GM12865 (cell line): ENCODE data around the gene ZNF669.

Experiments
- DNase-seq: peaks from one replicate; pipeline ENCODE4 v3.0.0; 2010; ENCODE audit warnings: low read depth
- H3K4me3 ChIP-seq: 2 replicates; pipeline ENCODE4 v1.5.1; 2011; ENCODE audit warnings: mild to moderate bottlenecking, low read depth, low read length, control low read depth
- TF ChIP-seq, protein P1 (sequence below): IDR thresholded peaks from 2 replicates; pipeline ENCODE4 v1.5.1; 2011; ENCODE audit warnings: low read length, control low read depth, low read depth, inconsistent platforms; ENCODE audit not compliant: insufficient read depth; ENCODE audit errors: missing control alignments

Gene ZNF669

DNA sequence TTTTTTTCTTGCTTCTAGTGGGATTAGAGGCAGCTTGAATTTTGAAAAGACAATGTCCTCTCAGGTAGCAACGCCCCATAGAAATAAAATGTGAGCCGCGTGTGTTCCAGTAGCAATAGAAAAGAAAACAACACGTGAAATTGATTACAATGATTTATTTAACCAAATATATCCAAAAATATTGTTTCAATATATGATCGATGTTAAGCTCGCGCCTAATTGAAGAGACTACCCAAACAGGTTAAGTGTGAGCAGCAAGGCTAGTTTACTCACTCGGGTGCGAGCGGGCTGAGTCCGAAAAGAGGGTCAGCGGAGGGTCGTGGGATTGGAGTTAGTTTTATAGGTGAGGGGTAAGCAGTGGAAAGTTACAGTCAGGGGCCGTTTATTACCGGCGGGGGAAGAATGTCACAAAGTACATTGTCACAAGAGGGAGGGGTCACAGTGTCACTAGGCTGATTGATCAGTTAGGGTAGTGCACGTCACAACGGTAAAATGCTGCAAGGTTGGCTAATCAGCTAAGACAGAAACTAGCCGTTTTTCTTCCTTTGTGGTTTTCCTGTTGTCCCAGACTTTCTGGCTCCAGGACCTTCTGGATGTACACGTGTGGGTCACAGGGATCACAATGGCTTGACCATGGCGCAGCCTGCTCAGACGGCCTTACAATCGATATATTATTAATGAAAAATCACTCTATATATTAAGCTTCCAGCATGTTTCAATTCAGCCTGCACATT is 24.8 kb downstream of the ZNF669 start:
- DNase-seq, result no peak
- TF ChIP-seq, protein P1, sequence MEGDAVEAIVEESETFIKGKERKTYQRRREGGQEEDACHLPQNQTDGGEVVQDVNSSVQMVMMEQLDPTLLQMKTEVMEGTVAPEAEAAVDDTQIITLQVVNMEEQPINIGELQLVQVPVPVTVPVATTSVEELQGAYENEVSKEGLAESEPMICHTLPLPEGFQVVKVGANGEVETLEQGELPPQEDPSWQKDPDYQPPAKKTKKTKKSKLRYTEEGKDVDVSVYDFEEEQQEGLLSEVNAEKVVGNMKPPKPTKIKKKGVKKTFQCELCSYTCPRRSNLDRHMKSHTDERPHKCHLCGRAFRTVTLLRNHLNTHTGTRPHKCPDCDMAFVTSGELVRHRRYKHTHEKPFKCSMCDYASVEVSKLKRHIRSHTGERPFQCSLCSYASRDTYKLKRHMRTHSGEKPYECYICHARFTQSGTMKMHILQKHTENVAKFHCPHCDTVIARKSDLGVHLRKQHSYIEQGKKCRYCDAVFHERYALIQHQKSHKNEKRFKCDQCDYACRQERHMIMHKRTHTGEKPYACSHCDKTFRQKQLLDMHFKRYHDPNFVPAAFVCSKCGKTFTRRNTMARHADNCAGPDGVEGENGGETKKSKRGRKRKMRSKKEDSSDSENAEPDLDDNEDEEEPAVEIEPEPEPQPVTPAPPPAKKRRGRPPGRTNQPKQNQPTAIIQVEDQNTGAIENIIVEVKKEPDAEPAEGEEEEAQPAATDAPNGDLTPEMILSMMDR, result no peak
- peak overlapping the region; percentile 69 for H3K4me3 ChIP-seq

DNA sequence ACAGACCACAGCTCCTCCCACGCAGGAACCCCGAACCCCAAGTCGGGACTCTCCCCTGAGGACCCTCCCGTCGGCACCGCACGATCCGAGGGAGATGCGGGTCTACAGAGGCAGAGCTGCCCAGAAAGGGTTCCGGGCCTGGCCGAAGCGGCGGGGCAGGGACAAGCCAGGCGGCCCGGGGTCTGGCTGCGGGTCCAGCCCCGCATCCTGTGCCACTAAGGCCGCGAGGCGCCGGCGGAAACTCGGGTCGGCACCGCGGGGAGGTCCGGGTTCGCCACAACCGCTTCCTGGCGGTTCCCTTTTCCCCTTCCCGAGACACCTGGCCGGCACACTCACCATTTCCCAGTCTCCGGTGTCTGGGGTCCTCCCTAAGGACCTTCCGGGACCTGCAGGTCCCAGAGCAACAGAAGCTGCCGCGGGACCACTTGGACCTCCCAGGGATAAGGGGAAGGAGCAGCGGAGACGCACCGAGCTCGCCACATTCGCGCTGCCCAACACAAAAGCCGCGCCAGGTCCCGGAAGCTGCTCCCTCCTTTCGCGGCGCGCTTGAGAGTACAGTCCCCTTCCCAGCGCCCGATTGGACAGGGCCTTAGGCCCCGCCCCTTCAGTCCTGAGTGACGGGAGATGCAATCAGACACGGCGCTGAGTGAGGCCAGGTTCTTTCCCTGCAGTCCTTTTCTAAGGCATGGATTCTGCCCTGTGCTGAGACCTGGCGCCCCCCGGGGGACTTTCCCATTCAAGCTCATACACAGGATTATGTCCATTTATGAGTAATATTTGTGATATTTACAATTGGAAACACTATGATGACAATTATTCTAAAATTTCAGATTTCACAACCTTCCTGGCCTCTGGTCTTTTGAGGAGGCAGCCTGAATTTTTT is 25.7 kb downstream of the ZNF669 start, which contains the start of gene ZNF670:
Gene ZNF670, minus strand, starts transcription at position 554 of the 883 bp plus-strand sequence. Its CDS starts 215 bp downstream, at position 339.
- peak; percentile 95 for DNase-seq
- TF ChIP-seq, protein P1, result no peak
- peak within 1 kb of the TSS; percentile 69 for H3K4me3 ChIP-seq

DNA sequence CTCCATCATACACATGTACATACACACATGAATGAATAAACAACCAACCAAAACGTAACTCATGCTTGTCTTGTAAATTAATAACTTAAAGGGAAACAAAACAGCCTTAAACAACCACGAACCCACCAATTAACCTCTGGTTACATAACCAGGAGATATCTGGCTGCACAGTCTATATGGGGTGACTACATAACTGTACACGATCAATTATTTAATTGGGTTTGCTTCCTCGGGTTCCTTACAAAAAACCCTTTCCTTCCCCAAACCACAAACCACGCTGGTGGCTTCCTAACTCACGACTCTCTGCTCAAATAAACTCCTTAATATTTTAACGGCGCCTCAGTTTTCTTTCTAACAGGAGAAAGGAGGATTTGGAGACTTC is 26.3 kb downstream of the ZNF669 start:
- TF ChIP-seq, protein P1, result no peak
- H3K4me3 ChIP-seq, result peak overlapping the region; percentile 69
- DNase-seq, result peak; percentile 6

DNA sequence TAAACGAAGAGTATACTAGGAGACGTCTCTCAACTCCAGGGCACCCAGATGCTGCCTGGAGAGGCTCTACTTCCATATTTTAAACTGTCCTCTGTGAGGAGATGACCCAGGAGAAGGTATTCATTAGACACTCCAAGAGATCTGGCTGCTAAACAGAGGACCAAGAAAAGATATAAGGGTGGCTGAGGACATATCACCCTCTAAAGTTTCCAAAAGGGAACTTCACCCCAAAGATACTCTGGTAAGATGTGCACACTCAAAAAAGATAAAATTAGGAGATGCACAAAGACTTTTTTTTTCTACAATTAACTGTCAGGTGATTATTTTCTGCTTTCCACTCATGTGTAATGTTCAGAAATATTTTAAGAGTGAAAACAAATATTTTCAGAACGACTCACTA is 26.9 kb downstream of the ZNF669 start:
- TF ChIP-seq, protein P1, result no peak
- H3K4me3 ChIP-seq, result no peak overlapping the region
- no peak for DNase-seq

DNA sequence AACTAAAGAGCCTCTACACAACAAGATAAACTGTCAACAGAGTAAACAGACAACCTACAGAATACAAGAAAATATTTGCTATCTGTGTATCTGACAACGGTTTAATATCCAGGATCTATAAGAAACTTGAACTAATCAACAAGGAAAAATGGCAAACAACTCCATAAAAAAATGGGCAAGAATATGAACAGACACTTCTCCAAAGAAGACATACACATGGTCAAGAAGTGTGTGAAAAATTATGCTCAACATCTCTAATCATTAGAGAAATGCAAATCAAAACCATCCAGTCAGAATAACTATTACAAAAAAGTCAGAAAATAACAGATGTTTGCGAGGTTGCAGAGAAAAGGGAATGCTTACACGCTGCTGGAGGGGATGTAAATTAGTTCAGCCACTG is 33.5 kb downstream of the ZNF669 start:
- DNase-seq, result no peak

DNA sequence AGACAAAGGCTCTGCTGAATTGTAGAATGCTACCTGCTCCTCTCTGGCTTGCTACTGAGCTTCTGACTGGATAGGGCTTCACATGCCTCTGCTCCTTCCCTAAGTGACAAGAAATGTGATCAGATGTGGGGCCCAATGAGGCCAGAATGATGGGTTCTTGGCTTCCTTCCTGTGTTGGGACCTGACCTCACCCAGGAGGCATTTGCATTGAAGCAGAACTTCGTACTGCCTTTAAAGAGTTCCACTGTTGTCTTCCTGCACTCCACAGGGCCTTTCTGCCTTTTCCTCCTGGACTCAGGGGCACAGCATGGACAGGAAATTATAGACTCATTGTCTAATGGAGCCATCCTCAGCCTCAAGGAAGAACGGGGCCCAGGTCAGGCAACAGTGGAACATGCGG is 39.9 kb downstream of the ZNF669 start:
- no peak for DNase-seq
- no peak overlapping the region for H3K4me3 ChIP-seq
- TF ChIP-seq, protein P1, result no peak

More for the DNA sequence above, 33.5 kb downstream of the ZNF669 start:
- TF ChIP-seq, protein P1, result no peak
- H3K4me3 ChIP-seq, result no peak overlapping the region
